ENCODE measurements around the gene YPEL1.

DNA sequence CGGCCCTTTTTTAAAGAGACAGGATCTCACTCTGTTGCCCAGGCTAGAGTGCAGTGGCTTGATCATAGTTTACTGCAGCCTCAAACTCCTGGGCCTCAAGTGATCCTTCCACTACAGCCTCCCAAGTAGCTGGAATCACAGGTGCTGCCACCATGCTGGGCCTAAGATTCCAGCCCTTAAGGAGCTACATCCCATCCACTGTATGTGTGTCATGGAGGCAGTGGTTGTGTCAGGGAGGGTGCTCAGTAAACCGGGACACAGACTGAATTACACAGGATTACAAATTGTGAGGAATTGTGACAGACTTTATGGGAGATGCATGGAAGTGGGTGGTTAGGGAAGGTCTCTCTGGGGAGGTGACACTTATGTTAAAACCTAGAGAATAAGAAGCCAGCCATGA is 71.9 kb downstream of the YPEL1 start:
- no peak for TF ChIP-seq POLR2AphosphoS5 (IDR thresholded peaks at IDR 0.05; ENCODE audit: borderline replicate concordance, low read depth, low read length)
- TF ChIP-seq EZH2 (IDR thresholded peaks at IDR 0.05), result no peak
